Stimulated activated CD8-positive, alpha-beta memory T cell treated with anti-CD3 and anti-CD28 coated beads, Interleukin-7, amount 100 ng/mL, for 1 hour (primary cell): ENCODE measurements around the gene STK39.

Source experiments
- DNase-seq, 2 donors: peaks; one replicate each; pipeline ENCODE4 v3.0.0-alpha.2; 2020; ENCODE audit warnings: low read depth in 2 of 2

The STK39 gene

GRCh38 chr2:168210216-168210894 is 37.0 kb downstream of the STK39 start:
- no peak for DNase-seq

DNA sequence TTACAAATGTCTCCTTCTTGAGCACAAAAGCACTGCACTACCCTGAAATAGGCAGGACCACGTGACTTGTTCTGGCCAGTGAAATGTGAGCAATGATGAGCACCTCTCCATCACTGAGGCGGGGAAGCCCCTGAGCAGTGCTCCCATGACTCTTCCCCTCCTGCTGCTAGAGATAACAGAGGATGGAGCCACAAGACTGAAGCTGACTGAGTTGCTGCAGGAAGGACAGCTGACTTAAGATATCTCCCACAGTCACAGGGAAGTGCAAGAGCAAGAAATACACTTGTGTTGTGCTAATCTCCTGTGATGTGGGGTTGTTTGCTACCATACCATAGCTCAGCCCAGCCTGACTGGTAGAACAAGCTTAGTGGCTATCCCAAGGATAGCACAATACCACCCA is 38.7 kb downstream of the STK39 start:
- no peak for DNase-seq

GRCh38 chr2:168207851-168208250 is 39.5 kb downstream of the STK39 start:
- DNase-seq = no peak

DNA sequence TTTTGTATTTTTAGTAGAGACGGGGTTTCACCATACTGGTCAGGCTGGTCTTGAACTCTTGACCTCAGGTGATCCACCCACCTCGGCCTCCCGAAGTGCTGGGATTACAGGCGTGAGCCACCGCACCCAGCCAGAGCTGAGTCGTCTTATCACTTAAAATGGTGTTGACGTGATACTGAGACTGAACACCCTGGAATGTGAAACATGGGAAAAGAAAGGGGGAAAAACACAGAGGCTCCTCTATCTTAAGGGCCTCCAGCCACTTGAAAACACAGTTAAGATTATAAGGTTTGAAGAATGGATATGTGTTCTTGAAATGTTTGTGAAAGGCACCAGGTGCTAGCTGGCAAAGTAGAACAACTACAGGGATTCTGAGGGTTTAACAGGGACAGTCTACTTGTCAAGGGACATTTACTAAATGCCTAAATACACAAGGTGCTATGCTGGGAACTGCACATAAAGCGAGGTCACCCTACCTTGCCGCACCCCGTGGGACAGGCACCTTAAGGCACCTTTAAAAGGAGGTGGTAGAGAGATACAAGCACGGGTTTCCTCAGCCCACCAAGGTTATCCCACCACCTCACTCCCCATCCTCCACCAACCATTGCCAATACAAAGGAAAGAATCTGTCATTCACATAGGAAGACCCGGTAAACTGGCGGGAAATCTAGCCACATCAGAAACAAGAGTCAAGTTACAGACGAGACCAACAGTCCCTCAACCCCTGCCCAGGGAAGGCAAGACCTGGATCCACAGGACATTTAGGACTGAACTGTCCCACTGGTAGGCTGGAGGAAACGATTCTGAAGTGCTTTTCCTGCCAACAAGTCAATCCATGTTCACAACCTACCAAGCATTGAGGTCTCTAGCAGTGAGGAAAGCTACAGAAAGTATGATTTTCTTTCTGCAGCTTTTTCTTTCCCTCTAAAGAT is 43.4 kb downstream of the STK39 start:
- DNase-seq = no peak

GRCh38 chr2:168201584-168202116 is 45.7 kb downstream of the STK39 start:
- no peak for DNase-seq

DNA sequence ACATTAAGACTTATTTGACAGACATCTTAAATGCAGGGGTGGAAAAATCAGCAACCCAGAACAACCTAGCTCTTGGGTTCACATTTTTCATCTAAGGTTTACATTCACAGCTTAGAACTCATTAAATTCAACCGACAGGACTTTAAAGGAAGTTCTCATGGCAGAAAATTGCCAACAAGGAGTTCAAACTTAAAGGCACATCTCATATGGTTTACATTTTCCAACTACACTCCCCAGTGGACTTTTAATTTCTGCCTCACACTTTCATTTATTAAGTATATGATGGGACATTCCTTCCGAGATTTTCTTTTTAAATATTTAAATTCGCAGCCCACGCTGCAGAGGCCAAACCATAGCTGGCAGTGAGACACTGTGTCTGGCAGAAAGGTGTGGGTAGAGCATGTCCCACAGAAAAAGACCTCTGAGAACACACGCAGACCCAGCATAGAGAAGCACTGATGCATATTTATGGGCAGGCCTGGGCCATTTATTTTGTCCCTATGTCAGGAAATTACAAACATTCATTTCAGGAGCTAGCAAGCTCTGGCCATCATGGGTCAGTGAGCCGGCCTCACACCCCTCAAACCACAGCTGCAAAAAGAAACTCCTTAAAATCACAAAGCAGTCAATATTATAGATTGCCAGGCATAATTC is 46.3 kb downstream of the STK39 start:
- DNase-seq = no peak

DNA sequence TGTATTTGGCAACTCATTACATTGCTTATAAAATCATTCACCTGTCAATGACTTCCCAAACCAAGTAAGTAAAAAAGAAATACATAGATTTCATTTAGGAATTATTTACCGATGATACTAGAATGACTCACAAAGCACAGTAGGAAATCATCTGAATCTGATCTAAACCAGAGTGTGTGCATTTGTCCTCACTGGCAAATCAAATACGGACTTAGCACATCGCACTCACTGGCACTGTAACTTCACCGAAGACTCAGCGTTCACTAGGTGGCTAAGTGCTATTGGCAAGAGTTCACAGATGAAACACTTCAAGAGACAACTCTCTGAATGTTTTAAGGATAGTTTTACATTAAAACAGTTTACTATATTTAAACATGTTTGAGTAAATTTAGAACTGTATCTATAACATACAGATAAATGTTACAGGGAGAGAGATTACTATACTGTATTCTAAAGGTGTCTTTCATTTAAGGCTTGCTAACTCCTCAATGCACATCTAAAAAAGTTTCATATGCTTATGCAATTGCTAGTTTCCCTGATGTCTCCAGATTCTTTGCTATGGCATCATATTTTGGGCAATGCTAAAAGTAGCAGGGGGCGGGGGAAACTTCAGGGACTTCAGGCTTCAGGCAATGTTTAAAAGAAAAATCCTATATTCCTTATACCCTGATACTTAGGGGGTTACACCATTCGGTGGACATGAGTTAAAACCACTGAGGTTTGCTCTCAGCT is 48.8 kb downstream of the STK39 start:
- no peak for DNase-seq

GRCh38 chr2:168196764-168197180 is 50.6 kb downstream of the STK39 start:
- no peak for DNase-seq

DNA sequence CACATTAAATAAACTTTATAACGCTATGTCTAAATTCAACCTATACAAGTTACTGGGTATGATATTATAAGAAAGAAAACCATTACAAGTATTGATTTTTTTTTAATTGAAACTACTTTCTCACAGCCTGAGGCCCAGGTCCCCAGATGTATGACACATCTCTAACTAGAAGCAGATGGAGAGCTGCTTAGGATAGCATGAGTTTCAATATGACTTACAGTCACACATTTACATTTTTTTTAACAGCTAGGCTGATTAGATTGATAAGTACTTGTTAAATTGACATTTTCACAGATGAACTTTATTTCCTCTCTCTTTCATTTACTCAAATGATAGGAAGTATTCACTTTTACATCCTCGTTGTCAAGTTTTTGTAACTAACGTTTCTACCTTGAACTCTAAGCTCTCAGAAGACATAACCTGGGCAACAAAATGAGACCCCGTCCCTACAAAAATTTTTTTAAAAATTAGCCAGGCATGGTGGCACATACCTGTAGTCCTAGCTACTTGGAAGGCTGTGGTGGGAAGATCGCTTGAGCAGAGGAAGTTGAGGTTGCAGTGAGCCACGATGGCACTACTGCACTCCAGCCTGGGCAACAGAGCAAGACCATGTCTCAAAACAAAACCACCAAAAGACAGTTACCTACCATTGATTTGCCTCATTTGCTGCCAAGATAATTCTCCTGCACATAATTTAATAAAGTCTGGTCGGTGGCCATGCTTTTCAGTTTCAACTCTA is 52.4 kb downstream of the STK39 start:
- no peak for DNase-seq

DNA sequence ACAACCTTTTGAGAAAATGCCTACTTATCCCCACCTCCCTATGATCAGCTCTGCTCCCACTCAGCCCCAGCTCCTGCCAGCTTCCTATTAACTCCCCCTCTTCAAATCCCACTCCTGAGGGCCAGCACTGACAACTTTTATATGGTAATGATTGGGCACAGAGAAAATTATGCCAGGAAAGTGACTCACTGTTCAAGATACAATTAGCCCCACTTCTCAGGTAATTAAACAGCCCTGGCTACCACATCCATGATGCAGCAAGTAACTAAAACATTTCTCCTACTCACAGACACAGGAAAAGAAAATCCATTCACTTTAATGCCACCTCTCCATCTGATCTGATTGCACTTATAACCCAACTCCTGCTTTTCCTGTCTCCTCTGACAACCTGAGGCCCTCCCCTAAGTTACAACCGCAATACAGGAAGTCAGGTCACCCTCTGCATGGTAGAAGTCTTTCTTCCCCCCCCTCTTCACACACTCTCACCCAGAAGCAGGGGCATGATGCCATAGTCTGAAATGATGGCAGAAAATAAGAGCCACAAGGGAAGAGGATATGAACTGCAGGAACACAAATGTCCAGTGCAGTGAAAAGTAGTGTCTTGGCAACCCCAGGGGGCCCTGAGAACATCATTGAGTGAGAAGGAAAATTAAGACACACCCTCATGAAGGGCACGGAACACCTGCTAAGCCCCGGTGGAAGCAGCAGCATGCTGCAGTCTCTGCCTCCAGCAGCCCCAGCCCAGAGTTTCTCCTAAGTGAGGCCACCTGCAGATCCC is 54.4 kb downstream of the STK39 start:
- no peak for DNase-seq

- DNase-seq = no peak
These were observed 55.2 kb downstream of the STK39 start for GRCh38 chr2:168191955-168192785.

GRCh38 chr2:168190590-168191336 is 56.6 kb downstream of the STK39 start:
- DNase-seq = no peak

DNA sequence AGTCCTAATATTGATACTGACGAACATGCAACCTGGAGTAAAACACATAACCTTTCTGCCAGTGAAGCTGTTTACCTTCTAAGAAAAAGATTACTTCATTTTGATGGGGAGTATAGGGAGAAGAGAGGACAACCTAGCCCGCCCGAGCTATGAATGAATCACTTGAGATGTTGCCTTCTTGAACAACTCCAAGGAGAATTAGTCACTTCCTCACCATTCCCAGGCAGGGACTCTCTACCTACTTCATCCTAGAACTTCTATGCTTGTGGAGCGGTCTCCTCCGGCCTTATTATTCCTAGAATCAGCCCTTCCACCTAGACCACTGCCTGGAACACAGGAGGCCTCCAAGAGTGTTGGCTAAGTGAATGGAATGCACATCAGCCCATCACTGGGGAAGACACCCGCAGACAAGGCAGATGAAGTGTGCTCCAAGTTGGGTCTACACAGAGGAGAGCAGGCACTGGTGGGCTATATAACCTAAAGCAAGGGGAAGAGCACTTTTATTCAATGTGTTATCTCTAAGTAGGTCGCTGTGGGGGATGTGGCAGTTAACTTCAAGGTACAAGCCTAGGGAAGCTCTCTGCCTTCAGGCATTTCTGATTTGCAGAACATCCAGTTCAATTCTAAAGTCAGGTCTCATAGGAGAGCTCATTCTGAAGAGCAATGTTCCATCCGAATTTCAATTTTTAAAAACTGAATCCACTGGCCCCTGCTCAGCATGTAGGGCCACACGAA is 57.4 kb downstream of the STK39 start:
- no peak for DNase-seq

DNA sequence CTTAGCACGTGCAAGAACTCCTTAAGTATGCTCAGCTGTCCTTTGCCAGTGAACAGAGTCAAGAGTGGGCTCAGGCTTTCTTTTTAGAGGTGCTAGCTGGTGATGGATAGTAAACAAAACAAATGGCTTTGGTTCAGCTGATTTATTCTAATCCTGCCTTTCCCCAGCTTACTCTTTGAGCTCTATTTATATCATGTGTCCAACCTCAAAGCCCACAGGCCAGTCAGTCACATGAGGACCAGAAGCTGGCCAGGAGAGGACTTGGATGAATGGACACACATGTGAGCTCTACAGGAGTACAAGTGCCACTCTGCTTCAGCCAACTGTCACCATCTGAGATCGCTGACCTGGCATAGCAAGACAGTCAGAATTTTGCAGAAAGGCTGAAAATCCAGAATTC is 59.4 kb downstream of the STK39 start:
- no peak for DNase-seq

- no peak for DNase-seq
These were observed 60.9 kb downstream of the STK39 start for GRCh38 chr2:168186452-168186851.

- no peak for DNase-seq
These were observed 61.7 kb downstream of the STK39 start for GRCh38 chr2:168185583-168186274.
